Glomerular visceral epithelial cell (primary cell): Measurements from ENCODE around the gene MARCKS.

Experiments used
- DNase-seq: peaks from one replicate; pipeline ENCODE4 v3.0.0-alpha.2; 2016; ENCODE audit errors: extremely low spot score

The MARCKS gene

GRCh38 chr6:113856625-113857555, at the start of gene MARCKS:
Gene MARCKS (plus strand): TSS chr6:113857345. CDS start chr6:113857746, 401 bp downstream.
- DNase-seq, result peak; percentile 91

- DNase-seq, result no peak
Observed at GRCh38 chr6:113809826-113810225, 47.3 kb upstream of the MARCKS start.

GRCh38 chr6:113813142-113813541, 44.0 kb upstream of the MARCKS start:
- DNase-seq, result peak; percentile 69

GRCh38 chr6:113818578-113818977, 38.6 kb upstream of the MARCKS start:
- DNase-seq, result no peak

- DNase-seq, result peak; percentile 21
Observed at GRCh38 chr6:113819169-113819830, 37.8 kb upstream of the MARCKS start.

GRCh38 chr6:113820761-113821160, 36.4 kb upstream of the MARCKS start:
- DNase-seq, result no peak

- DNase-seq, result no peak
Observed at GRCh38 chr6:113821445-113821844, 35.7 kb upstream of the MARCKS start.

GRCh38 chr6:113823916-113824315, 33.2 kb upstream of the MARCKS start:
- DNase-seq, result no peak

- no peak for DNase-seq
Observed at GRCh38 chr6:113824411-113824810, 32.7 kb upstream of the MARCKS start.

GRCh38 chr6:113824866-113825265, 32.3 kb upstream of the MARCKS start:
- no peak for DNase-seq

- DNase-seq, result peak; percentile 77
Observed at GRCh38 chr6:113825781-113826180, 31.4 kb upstream of the MARCKS start.

GRCh38 chr6:113828984-113829695, 28.0 kb upstream of the MARCKS start:
- DNase-seq, result no peak

GRCh38 chr6:113829696-113830045, 27.5 kb upstream of the MARCKS start:
- peak; percentile 47 for DNase-seq

- no peak for DNase-seq
Observed at GRCh38 chr6:113830140-113830539, 27.0 kb upstream of the MARCKS start.

- DNase-seq, result peak; percentile 22
Observed at GRCh38 chr6:113833537-113833936, 23.6 kb upstream of the MARCKS start.

GRCh38 chr6:113837170-113837569, 20.0 kb upstream of the MARCKS start:
- DNase-seq, result no peak

- DNase-seq, result peak; percentile 59
Observed at GRCh38 chr6:113842165-113842564, 15.0 kb upstream of the MARCKS start.

GRCh38 chr6:113843500-113844073, 13.6 kb upstream of the MARCKS start:
- DNase-seq, result no peak

GRCh38 chr6:113846577-113846976, 10.6 kb upstream of the MARCKS start:
- DNase-seq, result no peak

- no peak for DNase-seq
Observed at GRCh38 chr6:113847447-113847846, 9.7 kb upstream of the MARCKS start.

- DNase-seq, result no peak
Observed at GRCh38 chr6:113848280-113848679, 8.9 kb upstream of the MARCKS start.

GRCh38 chr6:113848811-113849210, 8.3 kb upstream of the MARCKS start:
- DNase-seq, result no peak
